ENCODE results near the gene OR6J1. TPM values are rescaled to one million over a fixed set of nuclear protein-coding genes. Genes with fewer than 3 reads are reported as not detected.
A peak's percentile ranks its signal among the peaks of the same experiment; 100 is the strongest.

The OR6J1 gene
- polyA plus RNA-seq, 1 of the 3 experiments (the other 2 are of a cell fraction), result not detected

- Histone ChIP-seq H3K4me1 (ENCODE audit: control insufficient read depth in 1 of 2, insufficient read depth in 2 of 2, low read depth in 1 of 2, low read length in 1 of 2) (peaks cover 0 to 9% of the 10 kb centered on the region in 2 experiments; a peak in 1 of 4 replicates), H3K4me3 (ENCODE audit: low read depth in 2 of 2, low read length in 1 of 2) (no peak overlapping the region), H3F3A (replicated peaks; ENCODE audit: insufficient read depth) (peaks cover 7% of the 10 kb centered on the region), H4K20me1 (ENCODE audit: insufficient read depth) (no peaks in the 10 kb centered on the region), H3K4me2 (peak overlapping the region; percentile 37), H3K9me3 (no peaks in the 10 kb centered on the region), H3K27ac (ENCODE audit: low read depth in 2 of 2, low read length in 1 of 2) (no peak overlapping the region; a peak in 1 of 4 replicates), H3K27me3 (ENCODE audit: insufficient read depth) (no peaks in the 10 kb centered on the region), H3K36me3 (replicated peaks in 1 of 2; ENCODE audit: control insufficient read depth in 1 of 2, insufficient read depth in 2 of 2, low read length in 1 of 2) (peaks cover 0 to 9% of the 10 kb centered on the region in 2 experiments), H3K9me2 (no peaks in the 10 kb centered on the region), H2AFZ (ENCODE audit: low read depth) (peak overlapping the region; percentile 43; the same call in 1 of the 2 replicates), H3K9ac (no peak overlapping the region), H3K79me2 (ENCODE audit: insufficient read depth) (no peaks in the 10 kb centered on the region)
- POLR2A ChIA-PET, result no interaction called here
- DNase-seq, result no peak
- CTCF ChIA-PET, result no interaction called here
- 13% methylated on average over 6 of the region's 6 CpGs for WGBS (ENCODE audit: low lambda C conversion rate)
- TF ChIP-seq EZH2phosphoT487 (IDR thresholded peaks at IDR 0.05; ENCODE audit: borderline replicate concordance, low read depth) (no peak), SIN3A (IDR thresholded peaks at IDR 0.05; ENCODE audit: borderline replicate concordance, low read depth, low read length) (no peak), SMC3 (IDR thresholded peaks at IDR 0.05; ENCODE audit: low read depth, low read length) (no peak), RXRA (IDR thresholded peaks at IDR 0.05; ENCODE audit: borderline replicate concordance, low read depth) (0 out of 2 replicates have a peak, but pooled peaks have one; percentile 6), YY1 (IDR thresholded peaks at IDR 0.05; ENCODE audit: low read depth) (no peak), FOXJ3 (CRISPR knock-in tag; IDR thresholded peaks at IDR 0.05) (no peak), RAD21 (IDR thresholded peaks at IDR 0.05; ENCODE audit: low read length) (no peak), TCF12 (IDR thresholded peaks at IDR 0.05) (peak; percentile 58; the same call in 1 of the 2 replicates), REST (IDR thresholded peaks at IDR 0.05; ENCODE audit: low read depth, low read length) (no peak), MAX (IDR thresholded peaks at IDR 0.05; ENCODE audit: low read depth) (peak; percentile 62; the same call in 1 of the 2 replicates), TEAD4 (IDR thresholded peaks at IDR 0.05; ENCODE audit: borderline replicate concordance, insufficient read depth) (peak; percentile 62; the same call in 1 of the 2 replicates), ELF1 (IDR thresholded peaks at IDR 0.05) (no peak), GABPA (IDR thresholded peaks at IDR 0.05; ENCODE audit: low read depth) (no peak), TAF1 (IDR thresholded peaks at IDR 0.05; ENCODE audit: borderline replicate concordance, low read depth, low read length) (no peak), JUND (IDR thresholded peaks at IDR 0.05) (peak; percentile 27; the same call in 1 of the 2 replicates)
- TF ChIP-seq, protein P1, sequence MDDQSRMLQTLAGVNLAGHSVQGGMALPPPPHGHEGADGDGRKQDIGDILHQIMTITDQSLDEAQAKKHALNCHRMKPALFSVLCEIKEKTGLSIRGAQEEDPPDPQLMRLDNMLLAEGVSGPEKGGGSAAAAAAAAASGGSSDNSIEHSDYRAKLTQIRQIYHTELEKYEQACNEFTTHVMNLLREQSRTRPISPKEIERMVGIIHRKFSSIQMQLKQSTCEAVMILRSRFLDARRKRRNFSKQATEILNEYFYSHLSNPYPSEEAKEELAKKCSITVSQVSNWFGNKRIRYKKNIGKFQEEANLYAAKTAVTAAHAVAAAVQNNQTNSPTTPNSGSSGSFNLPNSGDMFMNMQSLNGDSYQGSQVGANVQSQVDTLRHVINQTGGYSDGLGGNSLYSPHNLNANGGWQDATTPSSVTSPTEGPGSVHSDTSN (IDR thresholded peaks at IDR 0.05), result peak; percentile 95
- TF ChIP-seq, protein P2, sequence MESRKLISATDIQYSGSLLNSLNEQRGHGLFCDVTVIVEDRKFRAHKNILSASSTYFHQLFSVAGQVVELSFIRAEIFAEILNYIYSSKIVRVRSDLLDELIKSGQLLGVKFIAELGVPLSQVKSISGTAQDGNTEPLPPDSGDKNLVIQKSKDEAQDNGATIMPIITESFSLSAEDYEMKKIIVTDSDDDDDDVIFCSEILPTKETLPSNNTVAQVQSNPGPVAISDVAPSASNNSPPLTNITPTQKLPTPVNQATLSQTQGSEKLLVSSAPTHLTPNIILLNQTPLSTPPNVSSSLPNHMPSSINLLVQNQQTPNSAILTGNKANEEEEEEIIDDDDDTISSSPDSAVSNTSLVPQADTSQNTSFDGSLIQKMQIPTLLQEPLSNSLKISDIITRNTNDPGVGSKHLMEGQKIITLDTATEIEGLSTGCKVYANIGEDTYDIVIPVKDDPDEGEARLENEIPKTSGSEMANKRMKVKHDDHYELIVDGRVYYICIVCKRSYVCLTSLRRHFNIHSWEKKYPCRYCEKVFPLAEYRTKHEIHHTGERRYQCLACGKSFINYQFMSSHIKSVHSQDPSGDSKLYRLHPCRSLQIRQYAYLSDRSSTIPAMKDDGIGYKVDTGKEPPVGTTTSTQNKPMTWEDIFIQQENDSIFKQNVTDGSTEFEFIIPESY (IDR thresholded peaks at IDR 0.05; ENCODE audit: borderline replicate concordance, low read depth), result no peak
- TF ChIP-seq, protein P3, sequence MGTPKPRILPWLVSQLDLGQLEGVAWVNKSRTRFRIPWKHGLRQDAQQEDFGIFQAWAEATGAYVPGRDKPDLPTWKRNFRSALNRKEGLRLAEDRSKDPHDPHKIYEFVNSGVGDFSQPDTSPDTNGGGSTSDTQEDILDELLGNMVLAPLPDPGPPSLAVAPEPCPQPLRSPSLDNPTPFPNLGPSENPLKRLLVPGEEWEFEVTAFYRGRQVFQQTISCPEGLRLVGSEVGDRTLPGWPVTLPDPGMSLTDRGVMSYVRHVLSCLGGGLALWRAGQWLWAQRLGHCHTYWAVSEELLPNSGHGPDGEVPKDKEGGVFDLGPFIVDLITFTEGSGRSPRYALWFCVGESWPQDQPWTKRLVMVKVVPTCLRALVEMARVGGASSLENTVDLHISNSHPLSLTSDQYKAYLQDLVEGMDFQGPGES (IDR thresholded peaks at IDR 0.05; ENCODE audit: low read depth, low read length), result no peak
- TF ChIP-seq, protein P4, sequence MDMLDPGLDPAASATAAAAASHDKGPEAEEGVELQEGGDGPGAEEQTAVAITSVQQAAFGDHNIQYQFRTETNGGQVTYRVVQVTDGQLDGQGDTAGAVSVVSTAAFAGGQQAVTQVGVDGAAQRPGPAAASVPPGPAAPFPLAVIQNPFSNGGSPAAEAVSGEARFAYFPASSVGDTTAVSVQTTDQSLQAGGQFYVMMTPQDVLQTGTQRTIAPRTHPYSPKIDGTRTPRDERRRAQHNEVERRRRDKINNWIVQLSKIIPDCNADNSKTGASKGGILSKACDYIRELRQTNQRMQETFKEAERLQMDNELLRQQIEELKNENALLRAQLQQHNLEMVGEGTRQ (IDR thresholded peaks at IDR 0.05; ENCODE audit: borderline replicate concordance, low read depth, low read length), result no peak
- TF ChIP-seq, protein P5, sequence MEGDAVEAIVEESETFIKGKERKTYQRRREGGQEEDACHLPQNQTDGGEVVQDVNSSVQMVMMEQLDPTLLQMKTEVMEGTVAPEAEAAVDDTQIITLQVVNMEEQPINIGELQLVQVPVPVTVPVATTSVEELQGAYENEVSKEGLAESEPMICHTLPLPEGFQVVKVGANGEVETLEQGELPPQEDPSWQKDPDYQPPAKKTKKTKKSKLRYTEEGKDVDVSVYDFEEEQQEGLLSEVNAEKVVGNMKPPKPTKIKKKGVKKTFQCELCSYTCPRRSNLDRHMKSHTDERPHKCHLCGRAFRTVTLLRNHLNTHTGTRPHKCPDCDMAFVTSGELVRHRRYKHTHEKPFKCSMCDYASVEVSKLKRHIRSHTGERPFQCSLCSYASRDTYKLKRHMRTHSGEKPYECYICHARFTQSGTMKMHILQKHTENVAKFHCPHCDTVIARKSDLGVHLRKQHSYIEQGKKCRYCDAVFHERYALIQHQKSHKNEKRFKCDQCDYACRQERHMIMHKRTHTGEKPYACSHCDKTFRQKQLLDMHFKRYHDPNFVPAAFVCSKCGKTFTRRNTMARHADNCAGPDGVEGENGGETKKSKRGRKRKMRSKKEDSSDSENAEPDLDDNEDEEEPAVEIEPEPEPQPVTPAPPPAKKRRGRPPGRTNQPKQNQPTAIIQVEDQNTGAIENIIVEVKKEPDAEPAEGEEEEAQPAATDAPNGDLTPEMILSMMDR (IDR thresholded peaks at IDR 0.05), result no peak
- TF ChIP-seq, protein P6, sequence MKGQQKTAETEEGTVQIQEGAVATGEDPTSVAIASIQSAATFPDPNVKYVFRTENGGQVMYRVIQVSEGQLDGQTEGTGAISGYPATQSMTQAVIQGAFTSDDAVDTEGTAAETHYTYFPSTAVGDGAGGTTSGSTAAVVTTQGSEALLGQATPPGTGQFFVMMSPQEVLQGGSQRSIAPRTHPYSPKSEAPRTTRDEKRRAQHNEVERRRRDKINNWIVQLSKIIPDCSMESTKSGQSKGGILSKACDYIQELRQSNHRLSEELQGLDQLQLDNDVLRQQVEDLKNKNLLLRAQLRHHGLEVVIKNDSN (IDR thresholded peaks at IDR 0.05; ENCODE audit: borderline replicate concordance, low read depth), result no peak
Observed at GRCh38 chr14:22614240-22614799, 29.8 kb downstream of the OR6J1 start.

Measured in SK-N-SH (cell line).